ENCODE results near the gene KIFBP. TPM values are rescaled to one million over a fixed set of nuclear protein-coding genes. Genes with fewer than 3 reads are reported as not detected.

KIFBP gene
- total and polyA plus RNA-seq, 2 of the 13 experiments (the other 11 are each of a cell fraction or from before 2014, with no cell fraction given), result 13.0 to 21.9 TPM

DNA sequence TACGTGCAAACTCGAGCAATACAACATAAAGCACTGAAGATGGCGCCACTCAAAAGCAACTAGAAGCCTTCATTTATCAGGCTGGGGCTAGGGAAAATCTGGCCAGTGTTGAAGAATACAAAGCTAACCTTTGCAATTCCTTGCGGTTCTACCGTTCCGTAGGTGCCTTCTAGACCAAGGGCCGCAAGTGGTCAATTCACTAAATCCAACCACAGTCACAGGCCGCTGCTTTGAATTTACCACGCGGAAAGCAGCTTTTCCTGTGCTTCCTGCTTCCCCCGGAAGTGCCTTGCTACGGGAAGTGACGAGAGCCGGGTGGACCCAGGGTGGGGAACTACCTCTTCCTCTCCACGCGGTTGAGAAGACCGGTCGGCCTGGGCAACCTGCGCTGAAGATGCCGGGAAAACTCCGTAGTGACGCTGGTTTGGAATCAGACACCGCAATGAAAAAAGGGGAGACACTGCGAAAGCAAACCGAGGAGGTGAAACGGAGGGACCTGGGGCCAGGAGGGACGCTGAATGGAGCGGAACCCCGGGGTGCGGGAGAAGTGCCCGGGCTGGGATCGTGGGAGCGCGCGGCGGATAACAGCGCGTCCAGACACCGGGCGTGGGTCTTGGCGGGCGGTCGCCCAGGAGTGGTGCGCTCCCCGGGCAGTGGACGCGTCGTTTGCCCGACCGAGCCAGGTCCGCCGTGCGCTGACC is 32.6 kb upstream of the KIFBP start, which contains the start of gene DDX21 (continued):
- TF ChIP-seq, protein P1, sequence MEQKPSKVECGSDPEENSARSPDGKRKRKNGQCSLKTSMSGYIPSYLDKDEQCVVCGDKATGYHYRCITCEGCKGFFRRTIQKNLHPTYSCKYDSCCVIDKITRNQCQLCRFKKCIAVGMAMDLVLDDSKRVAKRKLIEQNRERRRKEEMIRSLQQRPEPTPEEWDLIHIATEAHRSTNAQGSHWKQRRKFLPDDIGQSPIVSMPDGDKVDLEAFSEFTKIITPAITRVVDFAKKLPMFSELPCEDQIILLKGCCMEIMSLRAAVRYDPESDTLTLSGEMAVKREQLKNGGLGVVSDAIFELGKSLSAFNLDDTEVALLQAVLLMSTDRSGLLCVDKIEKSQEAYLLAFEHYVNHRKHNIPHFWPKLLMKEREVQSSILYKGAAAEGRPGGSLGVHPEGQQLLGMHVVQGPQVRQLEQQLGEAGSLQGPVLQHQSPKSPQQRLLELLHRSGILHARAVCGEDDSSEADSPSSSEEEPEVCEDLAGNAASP (CRISPR knock-in tag; IDR thresholded peaks at IDR 0.05; ENCODE audit: borderline replicate concordance), result peak; percentile 52
- peak; percentile 92 for TF ChIP-seq YEATS2 (CRISPR knock-in tag; IDR thresholded peaks at IDR 0.05; ENCODE audit: borderline replicate concordance)
- TF ChIP-seq LCORL (IDR thresholded peaks at IDR 0.05), result no peak
- TF ChIP-seq LCORL (CRISPR knock-in tag; IDR thresholded peaks at IDR 0.05), result no peak
- TF ChIP-seq ZNF747 (CRISPR knock-in tag; IDR thresholded peaks at IDR 0.05; ENCODE audit: borderline replicate concordance), result peak; percentile 61; the same call in 1 of the 2 replicates
- peak; percentile 65; the same call in 1 of the 2 replicates for TF ChIP-seq SMAD9 (CRISPR knock-in tag; IDR thresholded peaks at IDR 0.05)
- peak; percentile 57 for TF ChIP-seq SP4 (CRISPR knock-in tag; IDR thresholded peaks at IDR 0.05)
- TF ChIP-seq, protein P2, sequence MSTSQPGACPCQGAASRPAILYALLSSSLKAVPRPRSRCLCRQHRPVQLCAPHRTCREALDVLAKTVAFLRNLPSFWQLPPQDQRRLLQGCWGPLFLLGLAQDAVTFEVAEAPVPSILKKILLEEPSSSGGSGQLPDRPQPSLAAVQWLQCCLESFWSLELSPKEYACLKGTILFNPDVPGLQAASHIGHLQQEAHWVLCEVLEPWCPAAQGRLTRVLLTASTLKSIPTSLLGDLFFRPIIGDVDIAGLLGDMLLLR (CRISPR knock-in tag; IDR thresholded peaks at IDR 0.05), result peak; percentile 59; the same call in 1 of the 2 replicates
- TF ChIP-seq ZNF629 (CRISPR knock-in tag; conservative IDR thresholded peaks at IDR 0.05), result 0 out of 2 replicates have a peak, but pooled peaks have one; percentile 5
- TF ChIP-seq EP300 (IDR thresholded peaks at IDR 0.05; ENCODE audit: low read depth in 2 of 2, low read length in 2 of 2), result no peak; a peak in 1 of 4 replicates
- TF ChIP-seq EP300 (CRISPR knock-in tag; IDR thresholded peaks at IDR 0.05; ENCODE audit: borderline replicate concordance), result no peak
- peak; percentile 90 for TF ChIP-seq ZSCAN29 (CRISPR knock-in tag; conservative IDR thresholded peaks at IDR 0.05)
- TF ChIP-seq, protein P3, sequence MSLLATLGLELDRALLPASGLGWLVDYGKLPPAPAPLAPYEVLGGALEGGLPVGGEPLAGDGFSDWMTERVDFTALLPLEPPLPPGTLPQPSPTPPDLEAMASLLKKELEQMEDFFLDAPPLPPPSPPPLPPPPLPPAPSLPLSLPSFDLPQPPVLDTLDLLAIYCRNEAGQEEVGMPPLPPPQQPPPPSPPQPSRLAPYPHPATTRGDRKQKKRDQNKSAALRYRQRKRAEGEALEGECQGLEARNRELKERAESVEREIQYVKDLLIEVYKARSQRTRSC (CRISPR knock-in tag; IDR thresholded peaks at IDR 0.05; ENCODE audit: low read depth), result 0 out of 2 replicates have a peak, but pooled peaks have one; percentile 45
- TF ChIP-seq, protein P4, sequence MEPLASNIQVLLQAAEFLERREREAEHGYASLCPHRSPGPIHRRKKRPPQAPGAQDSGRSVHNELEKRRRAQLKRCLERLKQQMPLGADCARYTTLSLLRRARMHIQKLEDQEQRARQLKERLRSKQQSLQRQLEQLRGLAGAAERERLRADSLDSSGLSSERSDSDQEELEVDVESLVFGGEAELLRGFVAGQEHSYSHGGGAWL (CRISPR knock-in tag; IDR thresholded peaks at IDR 0.05), result peak; percentile 65; the same call in 1 of the 2 replicates
- 0 out of 2 replicates have a peak, but pooled peaks have one; percentile 49 for TF ChIP-seq ZNF205 (CRISPR knock-in tag; IDR thresholded peaks at IDR 0.05)
- TF ChIP-seq, protein P5, sequence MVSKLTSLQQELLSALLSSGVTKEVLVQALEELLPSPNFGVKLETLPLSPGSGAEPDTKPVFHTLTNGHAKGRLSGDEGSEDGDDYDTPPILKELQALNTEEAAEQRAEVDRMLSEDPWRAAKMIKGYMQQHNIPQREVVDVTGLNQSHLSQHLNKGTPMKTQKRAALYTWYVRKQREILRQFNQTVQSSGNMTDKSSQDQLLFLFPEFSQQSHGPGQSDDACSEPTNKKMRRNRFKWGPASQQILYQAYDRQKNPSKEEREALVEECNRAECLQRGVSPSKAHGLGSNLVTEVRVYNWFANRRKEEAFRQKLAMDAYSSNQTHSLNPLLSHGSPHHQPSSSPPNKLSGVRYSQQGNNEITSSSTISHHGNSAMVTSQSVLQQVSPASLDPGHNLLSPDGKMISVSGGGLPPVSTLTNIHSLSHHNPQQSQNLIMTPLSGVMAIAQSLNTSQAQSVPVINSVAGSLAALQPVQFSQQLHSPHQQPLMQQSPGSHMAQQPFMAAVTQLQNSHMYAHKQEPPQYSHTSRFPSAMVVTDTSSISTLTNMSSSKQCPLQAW (CRISPR knock-in tag; IDR thresholded peaks at IDR 0.05), result peak; percentile 25; the same call in 1 of the 2 replicates
- peak; percentile 51 for TF ChIP-seq RFXAP (CRISPR knock-in tag; IDR thresholded peaks at IDR 0.05; ENCODE audit: borderline replicate concordance)
- TF ChIP-seq, protein P6, sequence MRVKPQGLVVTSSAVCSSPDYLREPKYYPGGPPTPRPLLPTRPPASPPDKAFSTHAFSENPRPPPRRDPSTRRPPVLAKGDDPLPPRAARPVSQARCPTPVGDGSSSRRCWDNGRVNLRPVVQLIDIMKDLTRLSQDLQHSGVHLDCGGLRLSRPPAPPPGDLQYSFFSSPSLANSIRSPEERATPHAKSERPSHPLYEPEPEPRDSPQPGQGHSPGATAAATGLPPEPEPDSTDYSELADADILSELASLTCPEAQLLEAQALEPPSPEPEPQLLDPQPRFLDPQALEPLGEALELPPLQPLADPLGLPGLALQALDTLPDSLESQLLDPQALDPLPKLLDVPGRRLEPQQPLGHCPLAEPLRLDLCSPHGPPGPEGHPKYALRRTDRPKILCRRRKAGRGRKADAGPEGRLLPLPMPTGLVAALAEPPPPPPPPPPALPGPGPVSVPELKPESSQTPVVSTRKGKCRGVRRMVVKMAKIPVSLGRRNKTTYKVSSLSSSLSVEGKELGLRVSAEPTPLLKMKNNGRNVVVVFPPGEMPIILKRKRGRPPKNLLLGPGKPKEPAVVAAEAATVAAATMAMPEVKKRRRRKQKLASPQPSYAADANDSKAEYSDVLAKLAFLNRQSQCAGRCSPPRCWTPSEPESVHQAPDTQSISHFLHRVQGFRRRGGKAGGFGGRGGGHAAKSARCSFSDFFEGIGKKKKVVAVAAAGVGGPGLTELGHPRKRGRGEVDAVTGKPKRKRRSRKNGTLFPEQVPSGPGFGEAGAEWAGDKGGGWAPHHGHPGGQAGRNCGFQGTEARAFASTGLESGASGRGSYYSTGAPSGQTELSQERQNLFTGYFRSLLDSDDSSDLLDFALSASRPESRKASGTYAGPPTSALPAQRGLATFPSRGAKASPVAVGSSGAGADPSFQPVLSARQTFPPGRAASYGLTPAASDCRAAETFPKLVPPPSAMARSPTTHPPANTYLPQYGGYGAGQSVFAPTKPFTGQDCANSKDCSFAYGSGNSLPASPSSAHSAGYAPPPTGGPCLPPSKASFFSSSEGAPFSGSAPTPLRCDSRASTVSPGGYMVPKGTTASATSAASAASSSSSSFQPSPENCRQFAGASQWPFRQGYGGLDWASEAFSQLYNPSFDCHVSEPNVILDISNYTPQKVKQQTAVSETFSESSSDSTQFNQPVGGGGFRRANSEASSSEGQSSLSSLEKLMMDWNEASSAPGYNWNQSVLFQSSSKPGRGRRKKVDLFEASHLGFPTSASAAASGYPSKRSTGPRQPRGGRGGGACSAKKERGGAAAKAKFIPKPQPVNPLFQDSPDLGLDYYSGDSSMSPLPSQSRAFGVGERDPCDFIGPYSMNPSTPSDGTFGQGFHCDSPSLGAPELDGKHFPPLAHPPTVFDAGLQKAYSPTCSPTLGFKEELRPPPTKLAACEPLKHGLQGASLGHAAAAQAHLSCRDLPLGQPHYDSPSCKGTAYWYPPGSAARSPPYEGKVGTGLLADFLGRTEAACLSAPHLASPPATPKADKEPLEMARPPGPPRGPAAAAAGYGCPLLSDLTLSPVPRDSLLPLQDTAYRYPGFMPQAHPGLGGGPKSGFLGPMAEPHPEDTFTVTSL (CRISPR knock-in tag; IDR thresholded peaks at IDR 0.05; ENCODE audit: borderline replicate concordance), result peak; percentile 32
